Epithelial cell of alveolus of lung (primary cell): Measurements from ENCODE around the gene STXBP3. TPM values are rescaled to one million over a fixed set of nuclear protein-coding genes. Genes with fewer than 3 reads are reported as not detected.

ENCODE experiments used
- total RNA-seq: library from RNA; depleted of rRNA; stranded (reverse); fragments of >200 nt; gene quantifications from 2 replicates; pipeline ENCODE4 v1.2.1, GENCODE V29; 2015

Gene STXBP3
- total RNA-seq: 25.5 and 28.3 TPM in 2 replicates

GRCh38 chr1:108746382-108747170, at the start of gene STXBP3:
TSS of gene STXBP3 (plus strand) at chr1:108746674. CDS start at chr1:108746738, 64 bp downstream.

GRCh38 chr1:108712606-108713150, 33.8 kb upstream of the STXBP3 start, which contains the start of gene FNDC7:
TSS of gene FNDC7 (plus strand) at chr1:108712908. CDS start at chr1:108712934, 26 bp downstream.

GRCh38 chr1:108856994-108857393, 110.5 kb downstream of the STXBP3 start, which contains the start of gene AKNAD1:
TSS of gene AKNAD1 (minus strand) at chr1:108857094. CDS start at chr1:108852664, 4,430 bp downstream.

Other genes with a start within 250 kb of the STXBP3 start
- gene EEIG2, start 186.6 kb upstream of the STXBP3 start, total RNA-seq: 14.6 and 18.0 TPM in 2 replicates
- 0.64 and 3.7 TPM in 2 replicates for gene HENMT1, start 85.6 kb upstream of the STXBP3 start, total RNA-seq
- 8.7 and 18.4 TPM in 2 replicates for gene PRPF38B, start 54.4 kb upstream of the STXBP3 start, total RNA-seq
- gene FNDC7, start 33.8 kb upstream of the STXBP3 start, total RNA-seq: 0.13 TPM in 1 of 2 replicates, not detected in the other
- 0.78 TPM in 1 of 2 replicates, not detected in the other for gene AKNAD1, start 110.4 kb downstream of the STXBP3 start, total RNA-seq
- gene GPSM2, start 130.3 kb downstream of the STXBP3 start, total RNA-seq: 21.1 and 31.3 TPM in 2 replicates
- 15.5 and 16.3 TPM in 2 replicates for gene CLCC1, start 216.8 kb downstream of the STXBP3 start, total RNA-seq